SK-N-SH (cell line): Measurements from ENCODE around the gene RFWD3. TPM values are rescaled to one million over a fixed set of nuclear protein-coding genes. Genes with fewer than 3 reads are reported as not detected.
A peak's percentile ranks its signal among the peaks of the same experiment; 100 is the strongest.
"Not testable (repeated sequence)": the region's sequence is repeated elsewhere in the genome, so short reads cannot be mapped to it uniquely, and the experiment has no call there.

Experiments used
- CTCF ChIA-PET: fragments of 300-600, 350-600 bp; formaldehyde crosslinking; extraction: SDS; loops from one replicate; lab custom pipeline; 2021; lab: Yijun Ruan, JAX
- POLR2A ChIA-PET: fragments of 350-600 bp; sonication (Branson Sonifier 250); formaldehyde crosslinking; extraction: SDS; loops from one replicate; lab custom pipeline; 2020; ENCODE audit warnings: antibody characterized with exemption, inconsistent platforms; lab: Yijun Ruan, JAX
- DNase-seq: peaks from one replicate; pipeline ENCODE4 v3.0.0; 2012
- H2AFZ ChIP-seq: fragments of 200-600 bp; sonication (generic); 2 replicates; pipeline ENCODE4 v1.8.1; 2016; ENCODE audit warnings: antibody characterized with exemption, mild to moderate bottlenecking, low read depth
- H3F3A ChIP-seq: fragments of 200-600 bp; sonication (generic); replicated peaks from 2 replicates; pipeline ENCODE3; 2016; ENCODE audit warnings: antibody characterized with exemption, mild to moderate bottlenecking; ENCODE audit not compliant: insufficient read depth
- H3K27ac ChIP-seq, 2 experiments: fragments of 200-500 bp in 1 of 2; fragments of 200-600 bp in 1 of 2; sonication (Bioruptor generic) in 1 of 2; sonication (generic), shearing (Covaris generic) in 1 of 2; 2 replicates each; pipeline versions ENCODE4 v1.5.1 to v1.6.1; 2014 to 2016; ENCODE audit warnings: low read depth in 2 of 2, inconsistent platforms in 1 of 2, low read length in 1 of 2, mild to moderate bottlenecking in 1 of 2, mixed read lengths in 1 of 2
- H3K27me3 ChIP-seq: fragments of 200-600 bp; sonication (generic), shearing (Covaris generic); 2 replicates; pipeline ENCODE4 v1.6.1; 2016; ENCODE audit warnings: mixed run types; ENCODE audit not compliant: insufficient read depth
- H3K36me3 ChIP-seq, 2 experiments: fragments of 200-500 bp in 1 of 2; fragments of 200-600 bp in 1 of 2; sonication (Bioruptor generic) in 1 of 2; sonication (generic) in 1 of 2; replicated peaks in 1 of 2; 2 replicates each; pipeline versions ENCODE3 to v1.5.1; 2014 to 2016; ENCODE audit warnings: low read length in 1 of 2, mild to moderate bottlenecking in 1 of 2; ENCODE audit not compliant: insufficient read depth in 2 of 2, control insufficient read depth in 1 of 2
- H3K4me1 ChIP-seq, 2 experiments: fragments of 200-500 bp in 1 of 2; fragments of 200-600 bp in 1 of 2; sonication (Bioruptor generic) in 1 of 2; sonication (generic), shearing (Covaris generic) in 1 of 2; 2 replicates each; pipeline versions ENCODE4 v1.5.1 to v1.6.1; 2014 to 2016; ENCODE audit warnings: low read depth in 1 of 2, low read length in 1 of 2, mixed run types in 1 of 2; ENCODE audit not compliant: insufficient read depth in 2 of 2, control insufficient read depth in 1 of 2
- H3K4me2 ChIP-seq: fragments of 200-600 bp; sonication (generic), shearing (Covaris generic); 2 replicates; pipeline ENCODE4 v1.6.1; 2017; ENCODE audit warnings: mixed run types
- H3K4me3 ChIP-seq, 2 experiments: fragments of 200-500 bp in 1 of 2; fragments of 200-600 bp in 1 of 2; sonication (Bioruptor generic) in 1 of 2; sonication (generic), shearing (Covaris generic) in 1 of 2; 2 replicates each; pipeline versions ENCODE4 v1.5.1 to v1.8.1; 2014 to 2016; ENCODE audit warnings: low read depth in 2 of 2, inconsistent platforms in 1 of 2, low read length in 1 of 2, mild to moderate bottlenecking in 1 of 2, mixed read lengths in 1 of 2, moderate library complexity in 1 of 2
- H3K79me2 ChIP-seq: fragments of 200-600 bp; sonication (generic); 2 replicates; pipeline ENCODE4 v1.8.1; 2017; ENCODE audit warnings: mild to moderate bottlenecking; ENCODE audit not compliant: insufficient read depth
- H3K9ac ChIP-seq: fragments of 200-600 bp; sonication (generic); 2 replicates; pipeline ENCODE4 v1.6.1; 2017; ENCODE audit warnings: mixed run types
- H3K9me2 ChIP-seq: fragments of 200-600 bp; sonication (generic); 2 replicates; pipeline ENCODE4 v1.6.1; 2017; ENCODE audit warnings: mixed run types
- H3K9me3 ChIP-seq: fragments of 200-600 bp; sonication (generic); 2 replicates; pipeline ENCODE4 v1.6.1; 2017; ENCODE audit warnings: mixed run types, mild to moderate bottlenecking, moderate library complexity
- H4K20me1 ChIP-seq: fragments of 200-600 bp; sonication (generic); 2 replicates; pipeline ENCODE4 v1.6.1; 2017; ENCODE audit warnings: mild to moderate bottlenecking, mixed run types; ENCODE audit not compliant: insufficient read depth
- EZH2phosphoT487 ChIP-seq: fragments of 200-600 bp; sonication (generic); IDR thresholded peaks from 2 replicates; pipeline ENCODE4 v1.6.1; 2017; ENCODE audit warnings: low read depth, mixed run types, mild to moderate bottlenecking, antibody characterized with exemption, moderate library complexity, borderline replicate concordance
- FOSL2 ChIP-seq: IDR thresholded peaks from 2 replicates; pipeline ENCODE4 v1.4.0; 2012; ENCODE audit warnings: low read depth, mild to moderate bottlenecking, moderate library complexity, borderline replicate concordance
- GATA2 ChIP-seq: sonication (generic); formaldehyde crosslinking; IDR thresholded peaks from 2 replicates; pipeline ENCODE4 v1.5.0; 2020; ENCODE audit warnings: mild to moderate bottlenecking, missing genetic modification reagents
- NRF1 ChIP-seq: IDR thresholded peaks from 2 replicates; pipeline ENCODE4 v1.6.1; 2012; ENCODE audit warnings: low read depth, mild to moderate bottlenecking, low read length
- POLR2AphosphoS5 ChIP-seq: IDR thresholded peaks from 2 replicates; pipeline ENCODE4 v1.6.1; 2012; ENCODE audit warnings: low read depth, low read length
- REST ChIP-seq: IDR thresholded peaks from 2 replicates; pipeline ENCODE4 v1.6.1; 2012; ENCODE audit warnings: mild to moderate bottlenecking, low read depth, low read length, moderate library complexity
- TEAD4 ChIP-seq: IDR thresholded peaks from 2 replicates; pipeline ENCODE4 v1.4.0; 2012; ENCODE audit warnings: mild to moderate bottlenecking, borderline replicate concordance; ENCODE audit not compliant: insufficient read depth
- USF1 ChIP-seq: IDR thresholded peaks from 2 replicates; pipeline ENCODE4 v1.4.0; 2012; ENCODE audit warnings: low read depth, borderline replicate concordance
- WGBS: methylation state at CpG from one replicate; pipeline ENCODE4 v1.1.6; 2017; ENCODE audit warnings: low lambda C conversion rate; 5-methylcytosine and 5-hydroxymethylcytosine counted together
- polyA plus RNA-seq, 3 experiments: library from polyadenylated mRNA; depleted of rRNA; stranded (reverse); fragments of >200 nt; gene quantifications; 2 replicates each; pipeline ENCODE4 v1.2.3, GENCODE V29; 2012

RFWD3 gene
- polyA plus RNA-seq, 1 of the 3 experiments (the other 2 are of a cell fraction): 13.2 TPM

- H3K9me3 ChIP-seq, H3K4me1 ChIP-seq, H3K9ac ChIP-seq, H3K4me3 ChIP-seq, DNase-seq, H3K27me3 ChIP-seq, H2AFZ ChIP-seq, H3K4me2 ChIP-seq, H3K9me2 ChIP-seq: not testable (repeated sequence)
- WGBS: 79% methylated on average over 2 of the region's 2 CpGs
- H3K36me3 ChIP-seq: peaks cover 33 to 58% of the 10 kb centered on the region in 2 experiments
- peaks cover 99% of the 10 kb centered on the region for H3K79me2 ChIP-seq
- ChIA-PET POLR2A (interaction anchor here (1.2 kb wide), 1 partner anchor 46 kb away, joined by 3 read pairs; the partner anchor contains the start of gene GLG1), CTCF (interaction anchor here (2.0 kb wide), 1 partner anchor 210 kb away, joined by 8 read pairs; no protein-coding TSS in a partner anchor)
- peaks cover 40% of the 10 kb centered on the region; the same call in 1 of the 2 replicates for H4K20me1 ChIP-seq
- H3K27ac ChIP-seq: peak overlapping the region in 1 of 2 experiments; percentile 34; a peak in 1 of 4 replicates
- H3F3A ChIP-seq: peaks cover 29% of the 10 kb centered on the region
- TF ChIP-seq FOSL2: peak; percentile 27; the same call in 1 of the 2 replicates
Measured at GRCh38 chr16:74652883-74653282, 13.8 kb downstream of the RFWD3 start.

- H3K27ac ChIP-seq: peak overlapping the region in 1 of 2 experiments; percentile 34; a peak in 2 of 4 replicates
- H3F3A ChIP-seq: peaks cover 36% of the 10 kb centered on the region
- no peaks in the 10 kb centered on the region for H3K9me2 ChIP-seq
- no peaks in the 10 kb centered on the region for H3K9me3 ChIP-seq
- H3K4me3 ChIP-seq: no peak overlapping the region
- no peaks in the 10 kb centered on the region for H3K27me3 ChIP-seq
- ChIA-PET CTCF (interaction anchor here (1.0 to 4.0 kb wide), 13 partner anchors 9 to 210 kb away, joined by 3 to 37 read pairs (median 7); partner anchors contain the start of gene RFWD3), POLR2A (interaction anchor here (1.2 kb wide), 1 partner anchor 45 kb away, joined by 3 read pairs; the partner anchor contains the start of gene GLG1)
- no peak for DNase-seq
- no peak overlapping the region for H3K9ac ChIP-seq
- peaks cover 32 to 59% of the 10 kb centered on the region in 2 experiments for H3K36me3 ChIP-seq
- no peak overlapping the region for H2AFZ ChIP-seq
- H3K79me2 ChIP-seq: peaks cover 99% of the 10 kb centered on the region
- TF ChIP-seq REST (no peak), USF1 (no peak), POLR2AphosphoS5 (no peak), TEAD4 (no peak), NRF1 (no peak), EZH2phosphoT487 (no peak), GATA2 (CRISPR knock-in tag) (no peak)
- H4K20me1 ChIP-seq: peaks cover 34% of the 10 kb centered on the region; the same call in 1 of the 2 replicates
- no peaks in the 10 kb centered on the region for H3K4me1 ChIP-seq
- no peak overlapping the region for H3K4me2 ChIP-seq
- WGBS: 47% methylated on average over 1 of the region's 1 CpG
Measured at GRCh38 chr16:74652249-74652648, 14.4 kb downstream of the RFWD3 start.
